OCI-LY7 (cell line): Measurements from ENCODE around the gene GLMN. TPM values are rescaled to one million over a fixed set of nuclear protein-coding genes. Genes with fewer than 3 reads are reported as not detected.

Experiments used
- BruUV-seq: library from RNA; stranded (reverse); fragments of 400-500 nt; replicated peaks from 2 replicates; lab custom pipeline; 2021; lab: Mats Ljungman, UMichigan
- CTCF ChIA-PET: fragments of 300-600 bp; sonication (Branson Sonifier 250); formaldehyde crosslinking; loops from one replicate; lab custom pipeline; 2022; ENCODE audit warnings: antibody characterized with exemption; ENCODE audit not compliant: unreplicated experiment; lab: Charles Lee
- POLR2A ChIA-PET: fragments of 300-600 bp; sonication (Branson Sonifier 250); formaldehyde crosslinking; loops from one replicate; lab custom pipeline; 2022; ENCODE audit warnings: antibody characterized with exemption; lab: Charles Lee
- DNase-seq: peaks from one replicate; pipeline ENCODE4 v3.0.0-alpha.2; 2015; ENCODE audit warnings: low spot score
- H2AFZ ChIP-seq: fragments of 200-600 bp; sonication (generic), shearing (Covaris generic); 2 replicates; pipeline ENCODE4 v1.6.1; 2014; ENCODE audit warnings: mild to moderate bottlenecking, antibody characterized with exemption, low read length, moderate library complexity
- H3K27ac ChIP-seq: fragments of 200-600 bp; sonication (generic); 2 replicates; pipeline ENCODE4 v1.5.1; 2014; ENCODE audit warnings: mixed run types, low read depth, mild to moderate bottlenecking, moderate library complexity, low read length, inconsistent platforms; ENCODE audit not compliant: poor library complexity, severe bottlenecking
- H3K36me3 ChIP-seq: fragments of 200-600 bp; sonication (generic); 2 replicates; pipeline ENCODE4 v1.6.1; 2014; ENCODE audit warnings: mild to moderate bottlenecking, antibody characterized with exemption, low read length, moderate library complexity, mixed read lengths; ENCODE audit not compliant: insufficient read depth
- H3K4me1 ChIP-seq: fragments of 200-600 bp; sonication (generic); 2 replicates; pipeline ENCODE4 v1.5.1; 2014; ENCODE audit warnings: mild to moderate bottlenecking, low read length; ENCODE audit not compliant: insufficient read depth, poor library complexity, severe bottlenecking
- H3K4me2 ChIP-seq: fragments of 200-600 bp; sonication (generic); 2 replicates; pipeline ENCODE4 v1.6.1; 2014; ENCODE audit warnings: mild to moderate bottlenecking, low read length
- H3K4me3 ChIP-seq: fragments of 200-600 bp; sonication (generic); 2 replicates; pipeline ENCODE4 v1.5.1; 2014; ENCODE audit warnings: mild to moderate bottlenecking, low read depth, low read length; ENCODE audit not compliant: poor library complexity, severe bottlenecking
- H3K79me2 ChIP-seq: fragments of 200-600 bp; sonication (generic); 2 replicates; pipeline ENCODE4 v1.6.1; 2016; ENCODE audit warnings: low read depth, mild to moderate bottlenecking, low read length, moderate library complexity, mixed read lengths; ENCODE audit not compliant: insufficient read depth
- H3K9me2 ChIP-seq: fragments of 200-600 bp; sonication (generic); 2 replicates; pipeline ENCODE4 v1.6.1; 2016; ENCODE audit warnings: mild to moderate bottlenecking, low read length, mixed read lengths; ENCODE audit not compliant: insufficient read depth
- H3K9me3 ChIP-seq: fragments of 200-600 bp; sonication (generic); 2 replicates; pipeline ENCODE4 v1.6.1; 2014; ENCODE audit warnings: mild to moderate bottlenecking, mixed run types, low read length, mixed read lengths
- H4K20me1 ChIP-seq: fragments of 200-600 bp; sonication (generic); 2 replicates; pipeline ENCODE4 v1.6.1; 2014; ENCODE audit warnings: mild to moderate bottlenecking, antibody characterized with exemption, low read length, moderate library complexity, mixed read lengths; ENCODE audit not compliant: insufficient read depth
- CTCF ChIP-seq: fragments of 200-600 bp; sonication (generic); conservative IDR thresholded peaks from 2 replicates; pipeline ENCODE4 v1.5.1; 2014; ENCODE audit warnings: mild to moderate bottlenecking, antibody characterized with exemption, low read length, moderate library complexity, mixed read lengths
- EZH2phosphoT487 ChIP-seq: fragments of 200-600 bp; sonication (generic); IDR thresholded peaks from 2 replicates; pipeline ENCODE4 v1.6.1; 2018; ENCODE audit warnings: low read depth, borderline replicate concordance, mild to moderate bottlenecking, mixed run types, antibody characterized with exemption, low read length, moderate library complexity, mixed read lengths
- intact Hi-C: fragments of 100-400 bp; cut with micrococcal nuclease; formaldehyde crosslinking; loops from one replicate; pipeline ENCODE4 v1.10.0; 2022; ENCODE audit not compliant: unreplicated experiment
- total RNA-seq, 2 experiments: library from RNA; depleted of rRNA in 1 of 2; stranded (reverse); fragments of >200 nt in 1 of 2; shearing (Covaris generic) in 1 of 2; gene quantifications; 2 replicates each; pipeline ENCODE4 v1.2.3, GENCODE V29; 2014 to 2022

The GLMN gene
- total RNA-seq, 2 experiments from 2014 or later: 12.4 to 14.6 TPM

- intact Hi-C loops: no loop called here
- Histone ChIP-seq H3K4me2 (no peak overlapping the region), H3K36me3 (no peaks in the 10 kb centered on the region), H3K9me2 (no peaks in the 10 kb centered on the region), H3K9me3 (no peaks in the 10 kb centered on the region), H3K79me2 (no peaks in the 10 kb centered on the region), H4K20me1 (no peaks in the 10 kb centered on the region), H3K27ac (no peak overlapping the region), H3K4me1 (no peaks in the 10 kb centered on the region), H3K4me3 (no peak overlapping the region), H2AFZ (no peak overlapping the region)
- ChIA-PET POLR2A (interaction anchor here (0.8 kb wide), 1 partner anchor 9 kb away, joined by 3 read pairs; no protein-coding TSS in a partner anchor), CTCF (no interaction called here)
- TF ChIP-seq EZH2phosphoT487 (no peak), CTCF (no peak)
- no peak for DNase-seq
- BruUV-seq: no TSS peak
These were observed 58.8 kb downstream of the GLMN start for GRCh38 chr1:92240034-92240433.

GRCh38 chr1:92230736-92231135, 68.1 kb downstream of the GLMN start:
- CTCF ChIA-PET: no interaction called here
- Histone ChIP-seq H3K4me3 (no peak overlapping the region), H3K79me2 (no peaks in the 10 kb centered on the region), H3K4me2 (no peak overlapping the region), H3K27ac (no peak overlapping the region), H3K4me1 (no peaks in the 10 kb centered on the region), H3K9me3 (no peaks in the 10 kb centered on the region), H3K36me3 (no peaks in the 10 kb centered on the region), H4K20me1 (no peaks in the 10 kb centered on the region), H2AFZ (no peak overlapping the region), H3K9me2 (no peaks in the 10 kb centered on the region)
- BruUV-seq: no TSS peak
- intact Hi-C loops: no loop called here
- no peak for DNase-seq
- POLR2A ChIA-PET: interaction anchor here (0.6 to 0.8 kb wide), 4 partner anchors 10 to 260 kb away, joined by 3 to 4 read pairs (median 3); no protein-coding TSS in a partner anchor
- no peak for TF ChIP-seq EZH2phosphoT487
- no peak for TF ChIP-seq CTCF

- no peak overlapping the region for H2AFZ ChIP-seq
- intact Hi-C loops: no loop called here
- no peaks in the 10 kb centered on the region for H3K4me1 ChIP-seq
- DNase-seq: no peak
- no peaks in the 10 kb centered on the region for H3K9me2 ChIP-seq
- H3K4me3 ChIP-seq: no peak overlapping the region
- ChIA-PET CTCF (no interaction called here), POLR2A (no interaction called here)
- H3K27ac ChIP-seq: no peak overlapping the region
- no peak overlapping the region for H3K4me2 ChIP-seq
- TF ChIP-seq EZH2phosphoT487: no peak
- no peak for TF ChIP-seq CTCF
- no peaks in the 10 kb centered on the region for H3K36me3 ChIP-seq
- no peaks in the 10 kb centered on the region for H3K9me3 ChIP-seq
- BruUV-seq: no TSS peak
- H3K79me2 ChIP-seq: no peaks in the 10 kb centered on the region
- no peaks in the 10 kb centered on the region for H4K20me1 ChIP-seq
These were observed 70.4 kb downstream of the GLMN start for GRCh38 chr1:92228401-92228800.
